ENCODE results near the gene HNRNPA3.

DNA sequence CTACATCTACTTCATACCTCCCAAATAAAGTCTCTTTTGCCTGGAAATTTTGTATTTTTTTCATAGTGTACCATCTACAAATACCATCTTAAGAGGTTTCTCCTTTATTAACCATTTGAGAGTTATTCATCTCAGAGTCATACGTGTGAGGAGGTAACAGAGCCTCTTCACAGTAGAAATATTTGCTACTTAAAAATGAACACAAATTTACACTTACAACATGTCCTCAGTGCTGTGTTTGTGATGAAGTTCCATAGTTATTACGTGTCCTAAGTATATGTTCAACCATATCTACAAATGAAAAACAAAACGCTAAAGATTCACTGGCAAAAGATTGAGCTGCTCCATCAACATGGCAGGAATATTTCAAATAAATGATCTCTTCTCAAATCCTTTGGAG lies 48.5 kb upstream of the HNRNPA3 start:
- TF ChIP-seq, protein P1, sequence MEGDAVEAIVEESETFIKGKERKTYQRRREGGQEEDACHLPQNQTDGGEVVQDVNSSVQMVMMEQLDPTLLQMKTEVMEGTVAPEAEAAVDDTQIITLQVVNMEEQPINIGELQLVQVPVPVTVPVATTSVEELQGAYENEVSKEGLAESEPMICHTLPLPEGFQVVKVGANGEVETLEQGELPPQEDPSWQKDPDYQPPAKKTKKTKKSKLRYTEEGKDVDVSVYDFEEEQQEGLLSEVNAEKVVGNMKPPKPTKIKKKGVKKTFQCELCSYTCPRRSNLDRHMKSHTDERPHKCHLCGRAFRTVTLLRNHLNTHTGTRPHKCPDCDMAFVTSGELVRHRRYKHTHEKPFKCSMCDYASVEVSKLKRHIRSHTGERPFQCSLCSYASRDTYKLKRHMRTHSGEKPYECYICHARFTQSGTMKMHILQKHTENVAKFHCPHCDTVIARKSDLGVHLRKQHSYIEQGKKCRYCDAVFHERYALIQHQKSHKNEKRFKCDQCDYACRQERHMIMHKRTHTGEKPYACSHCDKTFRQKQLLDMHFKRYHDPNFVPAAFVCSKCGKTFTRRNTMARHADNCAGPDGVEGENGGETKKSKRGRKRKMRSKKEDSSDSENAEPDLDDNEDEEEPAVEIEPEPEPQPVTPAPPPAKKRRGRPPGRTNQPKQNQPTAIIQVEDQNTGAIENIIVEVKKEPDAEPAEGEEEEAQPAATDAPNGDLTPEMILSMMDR (IDR thresholded peaks at IDR 0.05): no peak
- no peak for TF ChIP-seq TP53 (CRISPR knock-in tag; IDR thresholded peaks at IDR 0.05)
- TF ChIP-seq, protein P2, sequence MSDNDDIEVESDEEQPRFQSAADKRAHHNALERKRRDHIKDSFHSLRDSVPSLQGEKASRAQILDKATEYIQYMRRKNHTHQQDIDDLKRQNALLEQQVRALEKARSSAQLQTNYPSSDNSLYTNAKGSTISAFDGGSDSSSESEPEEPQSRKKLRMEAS (CRISPR knock-in tag; IDR thresholded peaks at IDR 0.05): no peak
- no peak for TF ChIP-seq ZNF138 (CRISPR knock-in tag; conservative IDR thresholded peaks at IDR 0.05)
- no peak for TF ChIP-seq SMAD3 (CRISPR knock-in tag; IDR thresholded peaks at IDR 0.05; ENCODE audit: borderline replicate concordance)
- no peak for TF ChIP-seq NR1H2 (CRISPR knock-in tag; IDR thresholded peaks at IDR 0.05)
- TF ChIP-seq CREB1 (CRISPR knock-in tag; IDR thresholded peaks at IDR 0.05): no peak

All from WTC11 (cell line).